Measurements from ENCODE around the gene SIL1.
"Not testable (repeated sequence)": the region's sequence is repeated elsewhere in the genome, so short reads cannot be mapped to it uniquely, and the experiment has no call there.

Gene SIL1

DNA sequence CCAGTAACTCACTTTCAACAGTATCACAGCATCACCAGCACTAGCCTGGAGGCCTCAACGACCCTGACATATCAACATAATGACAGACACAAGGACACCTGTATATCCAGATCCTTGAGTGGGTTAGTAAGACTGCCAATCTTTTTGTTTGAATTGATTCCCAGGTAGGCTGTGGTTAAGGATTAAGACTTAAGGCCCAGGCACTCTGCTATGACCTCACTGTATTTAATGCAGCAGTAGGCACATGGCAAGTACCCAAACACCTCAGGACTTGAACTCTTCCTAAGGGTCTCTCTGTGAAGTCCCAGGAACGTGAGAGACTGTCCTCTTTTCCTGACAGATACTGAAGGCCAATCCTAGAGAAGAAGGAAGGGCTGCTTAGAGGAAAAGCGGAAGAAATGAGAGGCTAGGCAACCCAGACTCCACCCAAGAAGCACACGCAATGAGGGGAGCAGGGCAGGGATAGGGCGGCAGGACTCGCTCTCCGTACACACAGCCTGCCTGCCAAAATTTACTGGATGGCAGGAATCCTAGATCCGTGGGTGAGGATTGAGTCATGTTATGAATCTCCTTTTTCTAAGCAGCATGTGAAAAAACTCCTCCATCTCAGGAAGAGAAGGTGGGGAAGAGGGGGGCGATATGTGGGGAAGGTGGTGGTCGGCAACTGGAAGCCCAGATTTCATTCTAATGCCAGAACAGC, 93.4 kb downstream of the SIL1 start:
- peak; percentile 88 for DNase-seq

DNA sequence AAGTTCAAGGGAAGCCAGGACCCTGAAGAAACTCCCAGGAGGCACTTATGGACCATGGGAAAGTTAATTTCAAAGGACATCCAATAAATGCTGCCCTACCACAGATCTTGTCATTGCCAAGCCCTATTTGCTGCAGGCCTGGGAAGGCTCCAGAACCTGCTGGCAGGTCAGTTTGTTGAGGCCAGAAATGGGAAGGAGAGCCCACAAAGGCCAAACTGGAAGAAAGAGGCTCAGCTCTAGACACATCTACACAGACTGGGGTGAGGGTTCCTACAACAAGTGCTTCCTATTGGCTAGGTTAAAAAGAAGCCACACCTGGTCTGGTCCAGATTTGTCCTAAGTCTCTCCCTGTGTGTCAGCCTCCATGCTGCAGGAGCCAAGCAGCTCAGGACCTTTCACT, 94.4 kb downstream of the SIL1 start:
- no peak for DNase-seq

DNA sequence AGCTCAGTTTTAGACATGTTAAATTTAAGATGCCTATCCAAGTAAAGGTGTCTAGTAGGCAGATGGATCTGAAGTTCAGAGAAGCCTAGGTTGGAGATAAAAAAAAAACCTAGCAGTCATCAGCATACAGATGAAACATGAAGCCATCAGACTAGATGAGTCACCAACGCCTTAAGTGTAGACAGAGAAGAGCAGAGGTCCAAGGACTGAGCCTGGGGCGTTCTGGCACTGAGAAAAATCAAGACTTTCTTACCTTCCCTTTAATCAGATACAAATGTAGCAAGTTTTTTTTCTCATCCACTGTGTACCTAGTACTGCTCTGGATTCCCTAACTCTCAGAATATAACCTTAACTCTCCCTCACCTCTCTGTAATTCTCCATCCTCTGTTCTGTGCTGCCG, 97.3 kb downstream of the SIL1 start:
- DNase-seq: peak; percentile 50

DNA sequence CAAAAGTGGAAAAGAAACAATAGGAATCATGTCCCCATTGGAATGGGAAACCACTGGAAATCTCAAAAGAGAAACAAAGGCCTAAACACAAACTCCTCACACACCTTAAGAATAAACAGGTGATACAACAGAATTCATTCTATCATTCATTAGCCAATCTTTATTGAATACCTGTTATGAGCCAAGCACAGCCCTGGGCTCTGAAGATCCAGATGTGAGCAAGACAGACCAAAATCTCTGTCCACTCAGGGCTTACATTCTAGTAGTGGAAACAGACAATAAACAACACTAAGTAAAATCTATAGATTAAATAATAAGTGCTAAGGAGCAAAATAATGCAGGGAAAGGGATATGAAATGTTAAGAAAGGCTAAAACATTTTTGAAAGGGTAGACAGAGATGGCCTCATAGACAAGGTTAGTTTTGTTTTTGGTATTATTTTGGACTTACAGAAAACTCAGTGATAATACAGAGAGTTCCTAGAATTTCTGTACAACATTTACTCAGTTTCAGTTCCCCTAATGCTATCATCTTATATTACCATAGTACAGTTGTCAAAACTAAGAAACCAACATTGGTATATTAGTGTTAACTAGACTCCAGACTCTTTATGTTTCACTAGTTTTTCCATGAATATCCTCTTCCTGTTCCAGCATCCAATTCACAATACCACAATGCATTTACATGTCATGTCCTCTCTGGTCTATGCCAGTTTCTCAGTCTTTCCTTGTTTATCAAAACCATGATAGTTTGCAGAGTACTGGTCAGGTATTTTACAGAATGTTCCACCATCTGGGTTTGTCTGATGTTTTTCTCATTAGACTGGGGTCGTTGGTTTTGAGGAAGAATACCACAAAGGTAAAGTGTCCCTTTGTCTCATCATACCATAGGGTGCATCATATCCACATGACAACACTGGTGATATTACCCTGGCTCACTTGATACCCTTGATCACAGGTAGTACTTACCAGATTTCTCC, 103.7 kb downstream of the SIL1 start:
- DNase-seq: no peak

DNA sequence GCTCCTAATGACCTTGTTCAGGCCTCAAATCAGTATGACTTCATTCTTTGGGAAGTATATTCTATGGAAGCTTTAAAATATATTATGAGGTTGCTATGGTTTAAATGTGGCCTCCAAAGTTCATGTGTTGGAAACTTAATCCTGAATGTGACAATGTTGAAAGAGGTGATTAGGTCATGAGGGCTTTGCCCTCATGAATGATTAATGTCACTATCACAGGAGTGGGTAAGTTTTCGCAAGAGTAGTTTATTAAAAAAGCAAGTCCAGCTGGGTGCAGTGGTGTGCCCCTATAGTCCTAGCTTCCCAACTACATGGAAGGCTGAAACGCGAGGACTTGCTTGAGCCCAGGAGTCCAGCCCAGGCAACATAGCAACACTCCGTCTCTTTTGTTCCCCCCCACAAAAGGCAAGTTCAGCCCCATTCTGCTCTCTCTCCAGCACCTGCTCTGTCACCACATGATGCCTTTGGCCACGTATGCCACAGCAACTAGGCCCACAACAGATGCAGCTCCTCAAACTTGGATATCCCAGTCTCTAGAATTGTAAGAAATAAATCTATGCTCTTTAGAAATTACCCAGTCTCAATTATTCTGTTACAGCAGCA, 105.3 kb downstream of the SIL1 start:
- no peak for DNase-seq

DNA sequence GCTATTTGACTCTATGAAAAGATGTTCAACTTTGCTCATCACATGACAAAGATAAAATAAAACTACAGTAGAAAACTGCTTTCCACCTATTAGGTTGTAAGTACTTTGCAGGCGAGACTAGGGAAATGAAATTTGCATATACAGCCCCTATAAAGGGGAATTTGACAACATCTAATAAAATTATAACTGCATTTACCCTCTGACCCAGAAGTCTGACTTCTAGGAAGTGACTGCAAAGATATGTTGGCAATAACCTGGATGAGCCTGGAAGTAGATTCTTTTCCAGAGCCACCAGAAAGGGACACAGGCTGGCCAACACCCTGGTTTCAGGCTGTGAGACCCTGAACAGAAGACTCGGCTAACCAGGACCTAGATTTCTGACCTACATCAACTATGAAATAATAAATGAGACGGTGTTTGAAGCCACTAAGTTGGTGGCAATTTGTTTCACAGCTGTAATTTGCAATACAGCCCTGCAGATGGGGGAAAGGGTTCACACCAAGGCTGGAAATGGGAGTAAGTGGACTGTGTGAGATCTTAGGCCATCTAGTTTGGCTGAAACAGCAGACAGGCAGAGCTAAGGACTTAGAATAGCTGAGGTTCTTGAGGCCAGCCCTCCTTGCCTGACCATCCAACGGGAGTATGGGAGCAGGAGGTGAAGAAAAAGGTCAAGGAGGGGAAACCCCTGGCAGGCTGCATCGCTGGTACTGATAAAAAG, 106.6 kb downstream of the SIL1 start:
- no peak for DNase-seq

DNA sequence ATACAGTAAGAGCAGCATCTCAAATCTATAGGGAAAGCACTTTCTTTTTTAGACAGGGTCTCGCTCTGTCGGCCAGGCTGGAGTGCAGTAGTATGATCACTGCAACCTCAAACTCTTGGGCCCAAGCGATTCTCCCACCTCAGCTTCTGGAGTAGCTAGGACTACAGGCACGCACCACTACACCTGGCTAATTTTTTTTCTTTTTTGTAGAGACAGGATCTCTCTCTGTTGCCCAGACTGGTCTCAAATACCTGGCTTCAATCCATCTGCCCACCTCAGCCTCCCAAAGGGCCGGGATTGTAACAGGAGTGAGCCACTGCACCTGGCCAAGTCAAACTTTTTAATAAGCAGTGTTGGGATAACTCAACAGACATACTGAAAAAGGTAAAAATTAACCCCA, 107.6 kb downstream of the SIL1 start:
- DNase-seq: no peak

DNA sequence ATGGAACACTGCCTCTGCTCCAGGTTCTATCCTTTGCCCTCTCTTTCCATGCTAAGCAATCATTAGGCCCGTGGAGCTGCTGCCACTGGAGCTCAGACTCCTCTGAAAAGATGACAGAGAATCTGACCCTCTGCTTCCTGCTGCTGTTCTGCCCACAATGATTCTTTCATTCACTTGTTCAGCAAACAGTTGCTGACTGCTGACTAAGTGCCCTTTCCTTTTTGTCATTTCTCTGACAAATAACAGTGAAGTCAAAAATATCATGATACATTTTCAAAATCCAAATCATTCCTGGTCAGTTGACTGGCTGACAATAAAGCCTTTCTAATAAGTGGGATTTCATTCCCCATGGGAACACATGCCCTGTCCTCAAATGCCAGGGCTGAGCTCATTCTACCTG, 110.1 kb downstream of the SIL1 start:
- no peak for DNase-seq

DNA sequence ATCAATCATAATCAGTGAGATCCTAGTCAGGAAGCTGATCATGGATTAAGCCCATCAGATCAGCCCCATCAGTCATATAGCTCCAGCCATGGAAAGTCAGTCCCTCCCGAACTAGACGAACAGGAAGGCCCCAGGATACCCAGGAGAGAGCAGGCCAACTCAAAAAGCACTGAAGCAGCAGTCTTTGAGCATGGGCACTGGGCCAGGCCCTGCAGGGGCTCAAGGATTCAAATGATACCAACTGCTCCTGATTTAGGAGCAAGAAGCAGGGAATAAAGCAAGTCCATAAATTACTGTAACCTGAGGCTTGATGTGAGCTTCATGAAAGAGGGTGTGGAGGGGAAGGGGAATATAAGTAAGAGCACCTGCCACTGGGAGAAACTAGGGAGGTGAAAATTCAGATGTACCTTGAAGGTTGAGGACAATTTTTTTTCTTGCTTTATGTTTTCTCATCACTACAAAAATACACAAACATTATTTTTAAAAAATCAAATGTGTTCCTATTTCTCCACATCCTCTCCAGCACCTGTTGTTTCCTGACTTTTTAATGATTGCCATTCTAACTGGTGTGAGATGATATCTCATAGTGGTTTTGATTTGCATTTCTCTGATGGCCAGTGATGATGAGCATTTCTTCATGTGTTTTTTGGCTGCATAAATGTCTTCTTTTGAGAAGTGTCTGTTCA, 115.2 kb downstream of the SIL1 start:
- DNase-seq: no peak

DNA sequence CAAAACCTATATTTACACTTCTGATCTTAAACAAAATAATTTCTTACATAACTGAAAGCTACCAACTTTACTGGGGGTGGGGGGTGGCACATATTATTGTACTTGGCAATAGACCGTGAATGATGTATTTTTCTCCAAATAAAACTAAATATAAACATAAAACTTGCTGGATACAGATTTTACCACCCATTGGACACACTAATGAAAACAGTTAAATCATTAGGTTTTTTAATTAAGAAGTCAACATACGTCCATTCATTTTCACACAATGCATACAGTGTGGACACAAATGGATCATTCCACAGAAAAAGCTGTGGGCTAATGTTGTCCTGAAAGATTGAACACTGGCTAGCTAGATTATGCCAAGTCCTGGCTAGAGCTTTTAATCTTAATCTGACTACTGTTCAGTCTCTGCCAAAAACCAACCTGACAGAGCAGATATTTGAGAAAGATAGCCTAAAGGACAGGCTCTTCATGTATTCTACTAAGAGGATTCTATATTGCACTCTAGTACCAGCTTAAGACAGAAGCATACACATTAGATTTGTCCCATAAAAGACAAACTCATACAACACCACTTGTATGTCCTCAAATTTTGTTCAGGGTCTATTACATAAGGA, 118.1 kb downstream of the SIL1 start:
- DNase-seq: no peak

DNA sequence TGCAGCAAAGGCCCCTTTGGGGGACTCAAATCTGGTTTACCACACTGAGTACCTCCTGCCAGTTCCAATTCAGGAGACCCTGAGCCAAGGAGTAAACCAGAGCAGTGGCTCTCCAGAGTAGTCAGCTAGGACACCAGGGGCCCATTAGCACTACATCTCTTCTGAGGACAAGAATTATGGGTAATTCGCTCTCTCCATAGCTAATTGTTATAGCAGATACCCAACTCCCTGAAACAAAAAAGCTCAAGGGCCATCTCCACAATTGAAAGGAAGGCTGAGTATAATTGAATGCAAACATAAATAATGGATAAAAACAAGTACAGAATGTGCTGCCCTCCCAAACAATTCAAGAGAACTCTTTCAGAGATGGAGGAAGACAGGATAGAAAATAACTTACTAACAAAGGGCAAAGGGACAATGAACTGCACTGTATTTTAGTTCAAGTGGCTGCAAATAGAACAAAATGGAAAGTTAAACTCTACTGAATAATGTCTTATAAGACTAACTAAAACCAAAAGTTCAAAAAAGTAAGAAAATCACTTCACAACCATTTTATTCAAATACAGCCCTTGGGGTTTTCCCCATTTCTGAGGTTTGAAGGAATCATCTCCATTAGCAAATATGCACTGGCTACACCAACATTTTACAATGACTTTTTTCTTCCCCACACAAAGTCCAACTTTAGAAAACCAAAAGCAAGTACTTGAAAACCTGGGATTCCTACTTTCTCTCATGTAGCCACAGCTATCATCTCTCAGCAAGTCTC, 118.8 kb downstream of the SIL1 start:
- DNase-seq: no peak

DNA sequence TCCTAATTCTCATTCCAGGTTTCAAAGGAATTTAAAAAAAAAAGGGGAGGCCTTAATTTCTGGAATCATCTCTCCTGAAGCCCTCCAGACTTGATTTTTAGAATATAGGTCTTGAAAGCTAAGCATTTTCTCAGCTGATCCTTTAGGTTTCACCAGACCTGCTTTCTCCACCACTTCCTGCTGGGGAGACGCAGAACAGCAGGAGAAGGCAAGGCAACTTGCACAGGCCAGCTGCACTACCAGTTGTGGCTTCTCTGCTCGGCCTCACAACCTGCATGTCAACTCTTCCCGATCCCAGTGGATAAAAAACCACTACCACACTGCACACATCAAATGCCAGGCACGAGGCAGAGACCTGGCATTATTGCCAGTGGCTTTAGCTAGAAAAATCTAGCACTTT, 119.8 kb downstream of the SIL1 start:
- no peak for DNase-seq

DNA sequence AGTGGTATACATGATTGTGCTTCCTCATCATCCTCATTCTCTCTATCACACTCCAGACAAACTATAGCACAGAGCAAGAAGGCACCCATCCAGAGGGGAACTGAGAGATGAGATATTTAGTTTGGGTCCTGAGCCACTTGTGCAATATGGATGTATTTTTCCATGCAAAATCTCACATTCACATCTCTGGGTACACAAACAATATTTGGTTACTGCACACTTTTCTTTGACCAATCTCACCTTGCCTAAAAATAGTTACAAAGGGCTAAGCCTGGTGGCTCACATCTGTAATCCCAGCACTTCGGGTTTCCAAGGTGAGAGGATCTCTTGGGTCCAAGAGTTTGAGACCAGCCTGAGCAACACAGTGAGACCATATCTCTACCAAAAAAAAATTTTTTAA, 120.3 kb downstream of the SIL1 start:
- DNase-seq: no peak

DNA sequence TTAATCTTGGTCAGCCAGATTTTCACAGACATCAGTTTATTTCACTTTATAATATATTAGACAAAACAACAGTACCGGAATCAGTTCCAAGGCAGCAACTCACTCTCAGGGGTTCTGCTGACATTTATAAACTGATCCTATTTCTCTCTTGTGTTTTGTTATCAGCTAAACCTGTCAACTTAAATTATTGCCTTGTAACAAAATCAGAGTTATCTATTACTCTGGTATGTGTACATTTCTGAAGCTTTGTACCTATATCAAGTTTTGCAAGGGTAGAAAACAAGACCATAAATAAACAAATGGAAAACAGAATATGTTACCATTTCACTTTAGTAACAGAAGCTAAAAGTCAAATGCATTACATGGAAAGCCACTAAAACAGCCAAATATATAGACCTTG, 122.1 kb downstream of the SIL1 start:
- no peak for DNase-seq

DNA sequence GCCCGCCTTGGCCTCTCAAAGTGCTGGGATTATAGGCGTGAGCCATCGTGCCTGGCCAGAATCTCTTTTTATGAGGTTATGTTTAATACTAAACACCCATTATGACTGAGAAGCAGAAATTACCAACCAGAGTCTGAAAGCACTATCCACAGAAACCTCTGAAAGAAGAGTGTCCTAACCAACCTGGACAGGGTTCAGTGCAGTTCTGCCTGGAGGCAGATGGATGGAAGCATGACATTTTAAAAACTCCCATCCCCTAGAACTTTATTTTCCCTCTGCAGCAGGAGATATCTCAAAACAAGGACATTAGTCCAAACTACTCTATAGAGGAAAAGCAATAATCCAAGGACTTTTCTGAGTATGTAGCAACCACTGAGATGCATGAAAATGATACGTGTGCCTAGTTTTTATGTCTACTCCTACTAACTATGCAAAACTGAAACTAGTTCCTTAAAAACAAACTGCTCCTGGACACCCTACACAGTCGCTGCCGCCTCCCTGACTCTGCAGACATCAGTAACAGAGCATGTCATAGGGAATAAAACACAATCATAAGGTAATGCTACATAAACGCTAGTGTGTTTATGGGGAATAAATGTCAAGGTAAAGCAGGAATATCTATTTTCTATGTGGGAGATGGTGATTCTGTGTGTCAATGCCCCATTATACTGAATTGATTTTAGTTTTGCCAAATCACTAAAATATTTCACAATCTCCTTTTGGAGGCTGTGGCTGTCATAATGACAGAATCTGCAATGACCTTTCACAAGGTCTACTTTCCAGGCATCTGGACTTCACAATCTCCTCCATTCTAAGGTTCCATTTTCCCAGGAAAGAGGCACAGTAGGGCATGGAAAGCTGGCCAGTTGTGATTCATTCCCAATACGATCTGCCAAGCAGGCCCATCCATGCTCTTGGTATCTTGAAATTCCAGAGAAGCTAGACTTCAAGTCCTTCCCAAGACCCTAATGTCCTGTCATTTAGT, 122.8 kb downstream of the SIL1 start:
- no peak for DNase-seq

DNA sequence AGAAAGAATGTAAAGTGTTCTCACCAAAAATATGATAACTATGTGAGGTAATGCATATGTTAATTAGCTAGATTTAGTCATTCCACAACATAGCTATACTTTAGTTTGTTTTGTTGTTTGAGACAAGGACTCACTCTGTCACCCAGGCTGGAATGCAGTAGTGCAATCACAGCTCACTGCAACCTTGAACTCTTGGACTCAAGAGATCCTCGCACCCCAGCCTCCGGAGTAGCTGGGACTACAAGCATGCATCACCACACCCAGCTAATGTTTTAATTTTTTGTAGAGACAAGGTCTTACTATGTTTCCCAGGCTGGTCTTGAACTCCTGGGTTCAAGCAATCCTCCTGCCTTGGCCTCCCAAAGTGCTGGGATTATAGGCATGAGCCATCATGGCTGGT, 124.2 kb downstream of the SIL1 start:
- not testable (repeated sequence) for DNase-seq

DNA sequence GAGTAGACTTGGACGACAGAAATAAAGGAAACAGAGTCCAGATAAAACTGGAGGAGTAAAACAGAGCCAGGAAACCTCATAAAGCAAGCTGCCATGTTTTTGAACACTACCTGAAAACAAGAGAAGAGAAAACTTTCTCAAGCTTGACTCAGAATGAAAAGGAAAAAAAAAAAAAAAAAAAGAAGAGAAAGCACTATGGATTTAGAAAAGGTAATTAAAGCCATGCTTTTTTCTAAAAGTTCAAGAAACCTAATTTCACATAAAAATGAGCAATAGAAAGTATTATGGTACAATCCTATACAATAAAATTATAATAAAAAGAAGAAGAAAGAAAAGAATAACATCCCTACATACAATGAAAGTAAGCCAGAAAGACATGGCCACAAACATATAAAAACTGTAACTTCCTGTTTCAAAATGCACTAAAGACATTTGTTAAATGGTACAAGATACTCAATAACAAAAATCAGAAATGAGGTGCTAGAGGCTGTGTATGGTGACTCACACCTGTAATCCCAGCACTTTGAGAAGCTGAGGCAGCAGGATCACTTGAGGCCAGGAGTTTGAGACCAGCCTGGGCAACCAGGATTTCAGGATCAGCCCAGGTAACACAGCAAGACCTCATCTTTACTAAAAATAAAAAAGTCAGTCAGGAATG, 129.5 kb downstream of the SIL1 start:
- no peak for DNase-seq

DNA sequence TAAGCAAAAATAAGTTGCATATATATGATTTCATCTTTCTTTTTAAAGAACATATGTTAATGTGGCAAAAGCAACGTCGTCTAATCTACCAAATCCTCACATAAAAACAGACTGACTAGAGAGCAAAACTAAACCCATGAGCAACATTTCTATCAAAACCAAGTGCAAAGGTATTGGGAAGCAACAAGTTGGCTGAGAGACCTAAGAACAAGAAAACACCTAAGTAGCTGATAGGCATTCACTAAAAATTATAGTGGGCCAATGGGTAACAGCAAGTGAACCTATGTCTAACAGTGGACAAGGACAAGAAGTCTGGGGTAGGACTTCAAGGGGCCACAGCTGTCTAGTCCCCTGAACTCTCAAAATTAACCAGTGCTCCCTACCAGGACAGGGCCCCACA, 130.1 kb downstream of the SIL1 start:
- no peak for DNase-seq

DNA sequence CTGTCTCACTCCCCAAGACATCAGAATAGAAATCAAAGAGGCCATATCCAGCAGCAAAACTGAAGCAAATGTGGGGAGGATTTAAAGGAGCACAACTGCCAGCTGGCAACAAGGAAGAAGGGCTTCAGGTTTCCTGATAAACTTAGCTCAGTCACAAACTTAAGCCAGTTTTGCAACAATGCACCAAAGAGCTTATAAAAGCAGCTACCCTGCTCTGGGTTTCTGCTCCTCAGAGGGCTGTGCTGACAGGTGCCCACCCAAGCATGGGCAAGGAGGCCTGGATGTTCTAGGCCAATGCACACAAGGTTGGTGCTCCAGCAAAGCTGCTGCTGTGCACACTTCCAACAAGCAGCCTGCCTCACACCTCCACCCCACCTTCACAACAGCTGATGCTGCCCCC, 132.9 kb downstream of the SIL1 start:
- no peak for DNase-seq
